HEK293 (cell line): ENCODE data around the gene SERINC2.

Source experiments
- ATF2 ChIP-seq: fragments of 450-650 bp; formaldehyde crosslinking; IDR thresholded peaks from 2 replicates; pipeline ENCODE4 v1.5.1; 2016; ENCODE audit warnings: missing biosample characterization, missing genetic modification characterization, low read depth
- KLF1 ChIP-seq: fragments of 450-650 bp; formaldehyde crosslinking; IDR thresholded peaks from 2 replicates; pipeline ENCODE4 v1.5.1; 2016; ENCODE audit warnings: missing biosample characterization, missing genetic modification characterization
- KLF9 ChIP-seq: fragments of 450-650 bp; formaldehyde crosslinking; IDR thresholded peaks from 2 replicates; pipeline ENCODE4 v1.5.1; 2016; ENCODE audit warnings: missing biosample characterization, missing genetic modification characterization, low read depth
- SP2 ChIP-seq: fragments of 450-650 bp; formaldehyde crosslinking; IDR thresholded peaks from 2 replicates; pipeline ENCODE4 v1.5.1; 2016; ENCODE audit warnings: missing biosample characterization, missing genetic modification characterization
- ZBTB49 ChIP-seq: fragments of 450-650 bp; formaldehyde crosslinking; IDR thresholded peaks from 2 replicates; pipeline ENCODE4 v1.5.1; 2016; ENCODE audit warnings: missing biosample characterization, missing genetic modification characterization, low read depth
- ZNF248 ChIP-seq: fragments of 450-650 bp; formaldehyde crosslinking; IDR thresholded peaks from 2 replicates; pipeline ENCODE4 v1.5.1; 2017; ENCODE audit warnings: missing biosample characterization, missing genetic modification characterization
- ZNF354C ChIP-seq: fragments of 450-650 bp; formaldehyde crosslinking; IDR thresholded peaks from 2 replicates; pipeline ENCODE4 v1.5.1; 2016; ENCODE audit warnings: missing biosample characterization, missing genetic modification characterization, low read depth, borderline replicate concordance
- ZNF394 ChIP-seq: fragments of 450-650 bp; formaldehyde crosslinking; IDR thresholded peaks from 2 replicates; pipeline ENCODE4 v1.5.1; 2016; ENCODE audit warnings: missing biosample characterization, missing genetic modification characterization, mild to moderate bottlenecking, moderate library complexity, borderline replicate concordance
- ZNF560 ChIP-seq: fragments of 450-650 bp; formaldehyde crosslinking; IDR thresholded peaks from 2 replicates; pipeline ENCODE4 v1.5.1; 2017; ENCODE audit warnings: missing biosample characterization, missing genetic modification characterization, borderline replicate concordance
- ZNF776 ChIP-seq: fragments of 450-650 bp; formaldehyde crosslinking; IDR thresholded peaks from 2 replicates; pipeline ENCODE4 v1.5.0; 2017; ENCODE audit warnings: missing biosample characterization, missing genetic modification characterization, borderline replicate concordance
- TF ChIP-seq, protein P1 (sequence below): fragments of 450-650 bp; formaldehyde crosslinking; IDR thresholded peaks from 2 replicates; pipeline ENCODE4 v1.5.1; 2016; ENCODE audit warnings: missing biosample characterization, missing genetic modification characterization
- TF ChIP-seq, protein P2 (sequence below): fragments of 450-650 bp; formaldehyde crosslinking; IDR thresholded peaks from 2 replicates; pipeline ENCODE4 v1.5.1; 2016; ENCODE audit warnings: missing biosample characterization, missing genetic modification characterization

GRCh38 chr1:31453384-31454079 lies 40.5 kb downstream of the SERINC2 start:
- TF ChIP-seq ZNF560 (tag by site-specific recombination) = no peak
- no peak for TF ChIP-seq KLF9
- no peak for TF ChIP-seq SP2
- no peak for TF ChIP-seq ZNF776 (tag by site-specific recombination)
- TF ChIP-seq KLF1 (tag by site-specific recombination) = no peak
- TF ChIP-seq, protein P1, sequence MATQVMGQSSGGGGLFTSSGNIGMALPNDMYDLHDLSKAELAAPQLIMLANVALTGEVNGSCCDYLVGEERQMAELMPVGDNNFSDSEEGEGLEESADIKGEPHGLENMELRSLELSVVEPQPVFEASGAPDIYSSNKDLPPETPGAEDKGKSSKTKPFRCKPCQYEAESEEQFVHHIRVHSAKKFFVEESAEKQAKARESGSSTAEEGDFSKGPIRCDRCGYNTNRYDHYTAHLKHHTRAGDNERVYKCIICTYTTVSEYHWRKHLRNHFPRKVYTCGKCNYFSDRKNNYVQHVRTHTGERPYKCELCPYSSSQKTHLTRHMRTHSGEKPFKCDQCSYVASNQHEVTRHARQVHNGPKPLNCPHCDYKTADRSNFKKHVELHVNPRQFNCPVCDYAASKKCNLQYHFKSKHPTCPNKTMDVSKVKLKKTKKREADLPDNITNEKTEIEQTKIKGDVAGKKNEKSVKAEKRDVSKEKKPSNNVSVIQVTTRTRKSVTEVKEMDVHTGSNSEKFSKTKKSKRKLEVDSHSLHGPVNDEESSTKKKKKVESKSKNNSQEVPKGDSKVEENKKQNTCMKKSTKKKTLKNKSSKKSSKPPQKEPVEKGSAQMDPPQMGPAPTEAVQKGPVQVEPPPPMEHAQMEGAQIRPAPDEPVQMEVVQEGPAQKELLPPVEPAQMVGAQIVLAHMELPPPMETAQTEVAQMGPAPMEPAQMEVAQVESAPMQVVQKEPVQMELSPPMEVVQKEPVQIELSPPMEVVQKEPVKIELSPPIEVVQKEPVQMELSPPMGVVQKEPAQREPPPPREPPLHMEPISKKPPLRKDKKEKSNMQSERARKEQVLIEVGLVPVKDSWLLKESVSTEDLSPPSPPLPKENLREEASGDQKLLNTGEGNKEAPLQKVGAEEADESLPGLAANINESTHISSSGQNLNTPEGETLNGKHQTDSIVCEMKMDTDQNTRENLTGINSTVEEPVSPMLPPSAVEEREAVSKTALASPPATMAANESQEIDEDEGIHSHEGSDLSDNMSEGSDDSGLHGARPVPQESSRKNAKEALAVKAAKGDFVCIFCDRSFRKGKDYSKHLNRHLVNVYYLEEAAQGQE = no peak
- TF ChIP-seq ATF2 (tag by site-specific recombination) = no peak
- no peak for TF ChIP-seq ZNF248 (tag by site-specific recombination)
- TF ChIP-seq, protein P2, sequence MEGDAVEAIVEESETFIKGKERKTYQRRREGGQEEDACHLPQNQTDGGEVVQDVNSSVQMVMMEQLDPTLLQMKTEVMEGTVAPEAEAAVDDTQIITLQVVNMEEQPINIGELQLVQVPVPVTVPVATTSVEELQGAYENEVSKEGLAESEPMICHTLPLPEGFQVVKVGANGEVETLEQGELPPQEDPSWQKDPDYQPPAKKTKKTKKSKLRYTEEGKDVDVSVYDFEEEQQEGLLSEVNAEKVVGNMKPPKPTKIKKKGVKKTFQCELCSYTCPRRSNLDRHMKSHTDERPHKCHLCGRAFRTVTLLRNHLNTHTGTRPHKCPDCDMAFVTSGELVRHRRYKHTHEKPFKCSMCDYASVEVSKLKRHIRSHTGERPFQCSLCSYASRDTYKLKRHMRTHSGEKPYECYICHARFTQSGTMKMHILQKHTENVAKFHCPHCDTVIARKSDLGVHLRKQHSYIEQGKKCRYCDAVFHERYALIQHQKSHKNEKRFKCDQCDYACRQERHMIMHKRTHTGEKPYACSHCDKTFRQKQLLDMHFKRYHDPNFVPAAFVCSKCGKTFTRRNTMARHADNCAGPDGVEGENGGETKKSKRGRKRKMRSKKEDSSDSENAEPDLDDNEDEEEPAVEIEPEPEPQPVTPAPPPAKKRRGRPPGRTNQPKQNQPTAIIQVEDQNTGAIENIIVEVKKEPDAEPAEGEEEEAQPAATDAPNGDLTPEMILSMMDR = no peak
- TF ChIP-seq ZBTB49 (tag by site-specific recombination) = no peak
- TF ChIP-seq ZNF394 (tag by site-specific recombination) = no peak
- no peak for TF ChIP-seq ZNF354C (tag by site-specific recombination)
